ENCODE results near the gene C14orf119. TPM values are rescaled to one million over a fixed set of nuclear protein-coding genes. Genes with fewer than 3 reads are reported as not detected.

C14orf119 gene
- total RNA-seq, 1 experiment from 2014 or later, result 46.8 TPM

DNA sequence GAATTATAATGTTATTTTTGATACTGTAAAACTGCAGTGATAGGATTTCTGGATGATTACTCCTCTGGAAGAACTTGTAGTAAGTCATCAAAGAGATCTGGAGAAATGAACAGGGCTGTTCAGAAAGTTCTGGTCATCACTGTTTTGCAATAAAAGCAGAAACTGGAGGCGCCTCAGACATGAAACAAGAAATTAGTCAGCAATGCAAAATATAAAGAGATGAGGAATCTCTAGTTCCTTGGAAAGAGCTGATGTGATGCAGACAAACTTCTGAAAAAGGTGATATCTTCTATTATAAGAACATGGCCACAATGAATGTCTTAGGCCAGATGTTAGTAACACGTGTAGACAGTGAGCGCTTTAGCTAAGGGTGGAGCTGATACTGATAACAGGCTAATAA, 9.8 kb upstream of the C14orf119 start:
- no TSS peak for BruUV-seq (replicated peaks)
- Histone ChIP-seq H3K4me3 (replicated peaks in 1 of 2; ENCODE audit: low read depth in 1 of 2, low read length in 2 of 2) (no peak overlapping the region), H3K9me2 (ENCODE audit: insufficient read depth) (no peaks in the 10 kb centered on the region), H3K9ac (ENCODE audit: low read length) (no peak overlapping the region), H4K20me1 (ENCODE audit: insufficient read depth) (no peaks in the 10 kb centered on the region), H3K79me2 (ENCODE audit: insufficient read depth, low read length) (peaks cover 49% of the 10 kb centered on the region), H3K4me2 (ENCODE audit: low read length) (no peak overlapping the region), H3K27me3 (ENCODE audit: insufficient read depth, low read length) (no peaks in the 10 kb centered on the region), H3K9me3 (ENCODE audit: control insufficient read depth in 1 of 2, insufficient read depth in 1 of 2, low read depth in 1 of 2, low read length in 2 of 2) (no peaks in the 10 kb centered on the region), H2AFZ (ENCODE audit: low read depth, low read length, poor library complexity, severe bottlenecking) (no peak overlapping the region), H3K36me3 (ENCODE audit: control insufficient read depth in 1 of 2, insufficient read depth in 2 of 2, low read length in 2 of 2) (peaks cover 57 to 60% of the 10 kb centered on the region in 2 experiments), H3K27ac (ENCODE audit: low read depth, low read length) (no peak overlapping the region), H3K4me1 (ENCODE audit: control insufficient read depth in 1 of 2, insufficient read depth in 2 of 2, low read length in 2 of 2) (peaks cover 0 to 2% of the 10 kb centered on the region in 2 experiments; a peak in 1 of 4 replicates)
- intact Hi-C loops (cut with micrococcal nuclease), result no loop called here
- ATAC-seq (no peak), DNase-seq (ENCODE audit: low read depth, low spot score) (no peak)
- ChIA-PET RAD21 (ENCODE audit: low non-redundant PET in 1 of 2, low total read pairs in 2 of 2, uncharacterized antibody in 2 of 2, unreplicated experiment in 2 of 2) (no interaction called here), POLR2A (interaction anchor here (1.7 kb wide), 1 partner anchor 10 kb away, joined by 5 read pairs; the partner anchor contains the start of genes ACIN1 and C14orf119), CTCF (interaction anchor here (1.0 to 1.6 kb wide), 2 partner anchors 9 to 17 kb away, joined by 3 to 6 read pairs; partner anchors contain the start of gene ACIN1)
- TF ChIP-seq, protein P1, sequence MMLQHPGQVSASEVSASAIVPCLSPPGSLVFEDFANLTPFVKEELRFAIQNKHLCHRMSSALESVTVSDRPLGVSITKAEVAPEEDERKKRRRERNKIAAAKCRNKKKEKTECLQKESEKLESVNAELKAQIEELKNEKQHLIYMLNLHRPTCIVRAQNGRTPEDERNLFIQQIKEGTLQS (IDR thresholded peaks at IDR 0.05), result no peak
- TF ChIP-seq CBX3 (IDR thresholded peaks at IDR 0.05; ENCODE audit: low read depth) (no peak), ELF1 (IDR thresholded peaks at IDR 0.05; ENCODE audit: borderline replicate concordance, low read depth) (no peak), JUND (IDR thresholded peaks at IDR 0.05) (no peak), YY1 (IDR thresholded peaks at IDR 0.05; ENCODE audit: extremely low read depth, insufficient replicate concordance, low read depth, low read length) (no peak), FOSL1 (IDR thresholded peaks at IDR 0.05; ENCODE audit: low read depth) (no peak), TCF7L2 (IDR thresholded peaks at IDR 0.05; ENCODE audit: borderline replicate concordance, extremely low read depth, insufficient read depth, insufficient read length) (no peak), CEBPB (IDR thresholded peaks at IDR 0.05; ENCODE audit: low read depth) (no peak)

DNA sequence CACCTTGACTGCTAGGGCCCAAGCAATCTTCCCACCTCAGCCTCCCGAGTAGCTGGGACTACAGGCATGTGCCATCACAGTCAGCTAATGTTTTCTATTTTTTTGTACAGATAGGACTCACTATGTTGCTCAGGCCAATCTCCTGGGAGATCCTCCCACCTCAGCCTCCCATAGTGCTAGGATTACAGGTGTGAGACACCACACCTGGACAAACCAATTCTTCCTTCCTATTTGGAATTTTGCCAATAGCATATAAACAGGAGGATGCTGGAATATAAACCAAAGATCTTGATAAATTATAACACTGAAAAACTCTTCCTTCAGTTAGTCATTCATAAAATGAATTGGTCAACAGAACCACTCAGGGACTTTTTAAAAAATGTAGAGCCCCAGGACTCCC, 8.7 kb upstream of the C14orf119 start:
- no peaks in the 10 kb centered on the region for H3K9me2 ChIP-seq (ENCODE audit: insufficient read depth)
- ATAC-seq, result no peak
- H3K9me3 ChIP-seq (ENCODE audit: control insufficient read depth in 1 of 2, insufficient read depth in 1 of 2, low read depth in 1 of 2, low read length in 2 of 2), result no peaks in the 10 kb centered on the region
- ChIA-PET CTCF (interaction anchor here (1.0 to 1.6 kb wide), 2 partner anchors 8 to 18 kb away, joined by 3 to 6 read pairs; partner anchors contain the start of gene ACIN1), POLR2A (no interaction called here), RAD21 (ENCODE audit: low non-redundant PET in 1 of 2, low total read pairs in 2 of 2, uncharacterized antibody in 2 of 2, unreplicated experiment in 2 of 2) (no interaction called here)
- H3K4me1 ChIP-seq (ENCODE audit: control insufficient read depth in 1 of 2, insufficient read depth in 2 of 2, low read length in 2 of 2), result no peaks in the 10 kb centered on the region
- no peak overlapping the region for H3K4me2 ChIP-seq (ENCODE audit: low read length)
- H3K36me3 ChIP-seq (ENCODE audit: control insufficient read depth in 1 of 2, insufficient read depth in 2 of 2, low read length in 2 of 2), result peaks cover 47 to 55% of the 10 kb centered on the region in 2 experiments
- no peak overlapping the region for H3K27ac ChIP-seq (ENCODE audit: low read depth, low read length)
- intact Hi-C loops (cut with micrococcal nuclease), result no loop called here
- BruUV-seq (replicated peaks), result no TSS peak
- no peak overlapping the region for H3K4me3 ChIP-seq (replicated peaks in 1 of 2; ENCODE audit: low read depth in 1 of 2, low read length in 2 of 2)
- H4K20me1 ChIP-seq (ENCODE audit: insufficient read depth), result no peaks in the 10 kb centered on the region
- H3K9ac ChIP-seq (ENCODE audit: low read length), result no peak overlapping the region
- no peak for DNase-seq (ENCODE audit: low read depth, low spot score)
- no peak overlapping the region for H2AFZ ChIP-seq (ENCODE audit: low read depth, low read length, poor library complexity, severe bottlenecking)
- H3K79me2 ChIP-seq (ENCODE audit: insufficient read depth, low read length), result peaks cover 56% of the 10 kb centered on the region
- H3K27me3 ChIP-seq (ENCODE audit: insufficient read depth, low read length), result no peaks in the 10 kb centered on the region
- TF ChIP-seq SP1 (IDR thresholded peaks at IDR 0.05; ENCODE audit: low read depth) (no peak), MAX (IDR thresholded peaks at IDR 0.05) (no peak), SIN3A (IDR thresholded peaks at IDR 0.05; ENCODE audit: low read depth) (no peak), JUND (IDR thresholded peaks at IDR 0.05) (no peak), EZH2 (IDR thresholded peaks at IDR 0.05) (no peak), ELF1 (IDR thresholded peaks at IDR 0.05; ENCODE audit: borderline replicate concordance, low read depth) (no peak), TCF7L2 (IDR thresholded peaks at IDR 0.05; ENCODE audit: borderline replicate concordance, extremely low read depth, insufficient read depth, insufficient read length) (no peak), CEBPB (IDR thresholded peaks at IDR 0.05; ENCODE audit: low read depth) (no peak), CBX3 (IDR thresholded peaks at IDR 0.05; ENCODE audit: low read depth) (no peak), POLR2AphosphoS5 (IDR thresholded peaks at IDR 0.05; ENCODE audit: low read depth, low read length) (no peak), ZBTB33 (IDR thresholded peaks at IDR 0.05; ENCODE audit: extremely low read depth, insufficient replicate concordance, low read length) (no peak)
- TF ChIP-seq, protein P2, sequence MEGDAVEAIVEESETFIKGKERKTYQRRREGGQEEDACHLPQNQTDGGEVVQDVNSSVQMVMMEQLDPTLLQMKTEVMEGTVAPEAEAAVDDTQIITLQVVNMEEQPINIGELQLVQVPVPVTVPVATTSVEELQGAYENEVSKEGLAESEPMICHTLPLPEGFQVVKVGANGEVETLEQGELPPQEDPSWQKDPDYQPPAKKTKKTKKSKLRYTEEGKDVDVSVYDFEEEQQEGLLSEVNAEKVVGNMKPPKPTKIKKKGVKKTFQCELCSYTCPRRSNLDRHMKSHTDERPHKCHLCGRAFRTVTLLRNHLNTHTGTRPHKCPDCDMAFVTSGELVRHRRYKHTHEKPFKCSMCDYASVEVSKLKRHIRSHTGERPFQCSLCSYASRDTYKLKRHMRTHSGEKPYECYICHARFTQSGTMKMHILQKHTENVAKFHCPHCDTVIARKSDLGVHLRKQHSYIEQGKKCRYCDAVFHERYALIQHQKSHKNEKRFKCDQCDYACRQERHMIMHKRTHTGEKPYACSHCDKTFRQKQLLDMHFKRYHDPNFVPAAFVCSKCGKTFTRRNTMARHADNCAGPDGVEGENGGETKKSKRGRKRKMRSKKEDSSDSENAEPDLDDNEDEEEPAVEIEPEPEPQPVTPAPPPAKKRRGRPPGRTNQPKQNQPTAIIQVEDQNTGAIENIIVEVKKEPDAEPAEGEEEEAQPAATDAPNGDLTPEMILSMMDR (IDR thresholded peaks at IDR 0.05 in 2 of 3, conservative IDR thresholded peaks at IDR 0.05 in 1 of 3; ENCODE audit: borderline replicate concordance in 1 of 3, insufficient read depth in 1 of 3, low read depth in 2 of 3, low read length in 2 of 3), result no peak
- TF ChIP-seq, protein P1 (IDR thresholded peaks at IDR 0.05), result no peak

All from HCT116 (cell line).